WTC11 (cell line): ENCODE results near the gene ANKRD13D. TPM values are rescaled to one million over a fixed set of nuclear protein-coding genes. Genes with fewer than 3 reads are reported as not detected.

Experiments
- ATAC-seq: fragments of 200-7000 bp; cut with Tn5 transposase; 2 replicates; pipeline ENCODE4 v1.10.0; 2021; ENCODE audit warnings: mild to moderate bottlenecking, moderate library complexity
- CTCF ChIA-PET: fragments of 300-600 bp; sonication (Branson Sonifier 250); formaldehyde crosslinking; loops from one replicate; lab custom pipeline; 2021; ENCODE audit warnings: antibody characterized with exemption; lab: Charles Lee
- POLR2A ChIA-PET: fragments of 350-600 bp; sonication (Branson Sonifier 250); formaldehyde crosslinking; loops from one replicate; lab custom pipeline; 2021; ENCODE audit warnings: antibody characterized with exemption; lab: Charles Lee
- DNase-seq: peaks from one replicate; pipeline ENCODE4 v3.0.0; 2021; ENCODE audit warnings: low spot score
- H3K27ac Mint-ChIP-seq: 2 replicates; pipeline ENCODE4 v1.8.0; 2021; ENCODE audit warnings: mixed read lengths
- H3K27me3 Mint-ChIP-seq: 2 replicates; pipeline ENCODE4 v1.8.0; 2021; ENCODE audit warnings: low read depth, mild to moderate bottlenecking, moderate library complexity, mixed read lengths
- H3K36me3 Mint-ChIP-seq: 2 replicates; pipeline ENCODE4 v1.8.0; 2021; ENCODE audit warnings: mixed read lengths
- H3K4me1 Mint-ChIP-seq: 2 replicates; pipeline ENCODE4 v1.8.0; 2022; ENCODE audit warnings: mixed read lengths
- H3K4me3 Mint-ChIP-seq: 2 replicates; pipeline ENCODE4 v1.8.0; 2021; ENCODE audit warnings: mild to moderate bottlenecking, moderate library complexity, mixed read lengths
- H3K9me3 Mint-ChIP-seq: 2 replicates; pipeline ENCODE4 v1.8.0; 2021; ENCODE audit warnings: mixed read lengths
- ATF1 ChIP-seq: sonication (generic); formaldehyde crosslinking; IDR thresholded peaks from 2 replicates; pipeline ENCODE4 v1.8.1; 2023; ENCODE audit warnings: mild to moderate bottlenecking, moderate library complexity, missing genetic modification reagents
- FOXP1 ChIP-seq: sonication (generic); formaldehyde crosslinking; IDR thresholded peaks from 2 replicates; pipeline ENCODE4 v1.8.0; 2022; ENCODE audit warnings: missing genetic modification reagents, mild to moderate bottlenecking, moderate library complexity, borderline replicate concordance
- MYBL2 ChIP-seq: sonication (generic); formaldehyde crosslinking; IDR thresholded peaks from 2 replicates; pipeline ENCODE4 v1.8.1; 2023; ENCODE audit warnings: mild to moderate bottlenecking, moderate library complexity, missing genetic modification reagents
- NFYB ChIP-seq: sonication (generic); formaldehyde crosslinking; conservative IDR thresholded peaks from 2 replicates; pipeline ENCODE4 v1.8.0; 2022; ENCODE audit warnings: low read depth, missing genetic modification reagents
- NR1H2 ChIP-seq: sonication (generic); formaldehyde crosslinking; IDR thresholded peaks from 2 replicates; pipeline ENCODE4 v1.9.0; 2021; ENCODE audit warnings: mild to moderate bottlenecking, moderate library complexity, missing genetic modification reagents
- SMAD4 ChIP-seq: sonication (generic); formaldehyde crosslinking; IDR thresholded peaks from 2 replicates; pipeline ENCODE4 v1.8.0; 2022; ENCODE audit warnings: mild to moderate bottlenecking, missing genetic modification reagents
- SP1 ChIP-seq: sonication (generic); formaldehyde crosslinking; conservative IDR thresholded peaks from 2 replicates; pipeline ENCODE4 v1.8.1; 2022; ENCODE audit warnings: missing genetic modification reagents
- TP53 ChIP-seq: sonication (generic); formaldehyde crosslinking; IDR thresholded peaks from 2 replicates; pipeline ENCODE4 v1.8.1; 2023; ENCODE audit warnings: mild to moderate bottlenecking, missing genetic modification reagents
- ZNF317 ChIP-seq: sonication (generic); formaldehyde crosslinking; IDR thresholded peaks from 2 replicates; pipeline ENCODE4 v1.8.1; 2023; ENCODE audit warnings: low read depth, mild to moderate bottlenecking, moderate library complexity, missing genetic modification reagents, borderline replicate concordance
- ZNF416 ChIP-seq: fragments of 250-450 bp; sonication (Bioruptor Pico); IDR thresholded peaks from 2 replicates; pipeline ENCODE4 v1.9.0; 2021; ENCODE audit warnings: mild to moderate bottlenecking, inconsistent platforms
- total RNA-seq: library from RNA; stranded (reverse); gene quantifications from 3 replicates; pipeline ENCODE4 v1.2.3, GENCODE V29; 2021
- TF ChIP-seq, protein P1 (sequence below): sonication (generic); formaldehyde crosslinking; IDR thresholded peaks from 2 replicates; pipeline ENCODE4 v1.8.1; 2023; ENCODE audit warnings: mild to moderate bottlenecking, missing genetic modification reagents, borderline replicate concordance
- TF ChIP-seq, protein P2 (sequence below): sonication (generic); formaldehyde crosslinking; IDR thresholded peaks from 2 replicates; pipeline ENCODE4 v1.8.1; 2022; ENCODE audit warnings: low read depth, mild to moderate bottlenecking, moderate library complexity, missing genetic modification reagents, borderline replicate concordance
- TF ChIP-seq, protein P3 (sequence below): sonication (generic); formaldehyde crosslinking; IDR thresholded peaks from 2 replicates; pipeline ENCODE4 v1.8.1; 2023; ENCODE audit warnings: mild to moderate bottlenecking, missing genetic modification reagents
- TF ChIP-seq, protein P4 (sequence below): sonication (generic); formaldehyde crosslinking; IDR thresholded peaks from 2 replicates; pipeline ENCODE4 v1.8.1; 2023; ENCODE audit warnings: mild to moderate bottlenecking, missing genetic modification reagents, moderate library complexity
- TF ChIP-seq, protein P5 (sequence below): sonication (generic); formaldehyde crosslinking; IDR thresholded peaks from 2 replicates; pipeline ENCODE4 v1.8.0; 2023; ENCODE audit warnings: missing genetic modification reagents
- TF ChIP-seq, protein P6 (sequence below): fragments of 250-450 bp; sonication (Bioruptor Pico); IDR thresholded peaks from 2 replicates; pipeline ENCODE4 v1.9.0; 2021; ENCODE audit warnings: mild to moderate bottlenecking, borderline replicate concordance

ANKRD13D gene
- total RNA-seq, 1 experiment from 2014 or later = 55.5 TPM

DNA sequence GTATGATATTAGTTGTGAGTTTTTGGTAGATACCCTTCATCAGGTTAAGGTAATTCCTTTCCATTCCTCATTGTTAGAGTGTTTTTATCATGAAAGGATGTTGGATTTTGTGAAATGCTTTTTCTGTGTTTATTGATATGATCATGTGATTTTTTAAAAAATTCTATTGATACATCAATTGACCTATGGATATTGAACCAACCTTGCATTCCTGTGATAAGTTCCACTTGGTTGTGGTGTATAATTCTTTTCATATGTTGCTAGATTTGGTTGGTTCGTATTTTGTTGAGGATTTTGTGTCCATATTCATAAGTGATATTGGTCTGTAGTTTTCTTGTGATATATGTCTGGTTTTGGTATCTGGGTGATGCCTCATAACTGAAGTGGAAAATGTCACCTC lies 6.7 kb downstream of the ANKRD13D start:
- ChIA-PET POLR2A (no interaction called here), CTCF (interaction anchor here (1.4 kb wide), 2 partner anchors 8 to 34 kb away, joined by 3 to 4 read pairs; no protein-coding TSS in a partner anchor)
- H3K4me3 Mint-ChIP-seq = no peak overlapping the region
- TF ChIP-seq, protein P1, sequence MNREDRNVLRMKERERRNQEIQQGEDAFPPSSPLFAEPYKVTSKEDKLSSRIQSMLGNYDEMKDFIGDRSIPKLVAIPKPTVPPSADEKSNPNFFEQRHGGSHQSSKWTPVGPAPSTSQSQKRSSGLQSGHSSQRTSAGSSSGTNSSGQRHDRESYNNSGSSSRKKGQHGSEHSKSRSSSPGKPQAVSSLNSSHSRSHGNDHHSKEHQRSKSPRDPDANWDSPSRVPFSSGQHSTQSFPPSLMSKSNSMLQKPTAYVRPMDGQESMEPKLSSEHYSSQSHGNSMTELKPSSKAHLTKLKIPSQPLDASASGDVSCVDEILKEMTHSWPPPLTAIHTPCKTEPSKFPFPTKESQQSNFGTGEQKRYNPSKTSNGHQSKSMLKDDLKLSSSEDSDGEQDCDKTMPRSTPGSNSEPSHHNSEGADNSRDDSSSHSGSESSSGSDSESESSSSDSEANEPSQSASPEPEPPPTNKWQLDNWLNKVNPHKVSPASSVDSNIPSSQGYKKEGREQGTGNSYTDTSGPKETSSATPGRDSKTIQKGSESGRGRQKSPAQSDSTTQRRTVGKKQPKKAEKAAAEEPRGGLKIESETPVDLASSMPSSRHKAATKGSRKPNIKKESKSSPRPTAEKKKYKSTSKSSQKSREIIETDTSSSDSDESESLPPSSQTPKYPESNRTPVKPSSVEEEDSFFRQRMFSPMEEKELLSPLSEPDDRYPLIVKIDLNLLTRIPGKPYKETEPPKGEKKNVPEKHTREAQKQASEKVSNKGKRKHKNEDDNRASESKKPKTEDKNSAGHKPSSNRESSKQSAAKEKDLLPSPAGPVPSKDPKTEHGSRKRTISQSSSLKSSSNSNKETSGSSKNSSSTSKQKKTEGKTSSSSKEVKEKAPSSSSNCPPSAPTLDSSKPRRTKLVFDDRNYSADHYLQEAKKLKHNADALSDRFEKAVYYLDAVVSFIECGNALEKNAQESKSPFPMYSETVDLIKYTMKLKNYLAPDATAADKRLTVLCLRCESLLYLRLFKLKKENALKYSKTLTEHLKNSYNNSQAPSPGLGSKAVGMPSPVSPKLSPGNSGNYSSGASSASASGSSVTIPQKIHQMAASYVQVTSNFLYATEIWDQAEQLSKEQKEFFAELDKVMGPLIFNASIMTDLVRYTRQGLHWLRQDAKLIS (CRISPR knock-in tag) = no peak
- H3K4me1 Mint-ChIP-seq = no peaks in the 10 kb centered on the region
- H3K27ac Mint-ChIP-seq = no peak overlapping the region
- H3K9me3 Mint-ChIP-seq = peaks cover 15% of the 10 kb centered on the region
- H3K27me3 Mint-ChIP-seq = no peaks in the 10 kb centered on the region
- ATAC-seq (no peak), DNase-seq (no peak)
- H3K36me3 Mint-ChIP-seq = peaks cover 54% of the 10 kb centered on the region

DNA sequence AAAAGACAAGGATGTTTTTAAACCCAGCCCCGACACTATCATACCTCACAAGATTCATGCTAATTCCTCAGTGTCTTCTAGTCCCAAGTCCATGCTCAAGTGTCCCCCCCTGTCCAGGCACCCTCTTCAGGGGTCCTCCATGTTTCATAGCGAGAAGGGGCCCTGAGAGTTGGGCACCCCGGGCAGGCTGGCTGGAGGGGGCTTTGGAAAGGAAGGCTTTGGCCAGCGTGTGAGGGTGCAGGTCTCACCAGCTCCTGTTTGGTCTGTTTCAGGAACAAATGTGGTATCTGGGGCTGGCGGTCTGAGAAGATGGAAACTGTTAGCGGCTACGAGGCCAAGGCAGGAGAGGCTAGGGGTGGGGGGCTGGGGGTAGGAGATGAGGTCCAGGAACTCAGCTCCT lies 9.7 kb downstream of the ANKRD13D start:
- H3K9me3 Mint-ChIP-seq = peaks cover 15% of the 10 kb centered on the region
- ATAC-seq = no peak
- ChIA-PET POLR2A (interaction anchor here (0.6 kb wide), 1 partner anchor 75 kb away, joined by 3 read pairs; the partner anchor contains the start of gene CLCF1), CTCF (interaction anchor here (1.0 to 1.6 kb wide), 2 partner anchors 10 to 84 kb away, joined by 3 to 4 read pairs; partner anchors contain the start of gene ANKRD13D)
- H3K4me3 Mint-ChIP-seq = no peak overlapping the region
- H3K27me3 Mint-ChIP-seq = no peaks in the 10 kb centered on the region
- H3K4me1 Mint-ChIP-seq = peaks cover 6% of the 10 kb centered on the region
- H3K27ac Mint-ChIP-seq = no peak overlapping the region
- H3K36me3 Mint-ChIP-seq = peaks cover 44% of the 10 kb centered on the region
- no peak for DNase-seq
- TF ChIP-seq SMAD4 (CRISPR knock-in tag) (no peak), ZNF416 (CRISPR knock-in tag) (no peak), TP53 (CRISPR knock-in tag) (no peak), SP1 (CRISPR knock-in tag) (no peak), ATF1 (CRISPR knock-in tag) (no peak), FOXP1 (CRISPR knock-in tag) (no peak), ZNF317 (CRISPR knock-in tag) (no peak)
- TF ChIP-seq, protein P2, sequence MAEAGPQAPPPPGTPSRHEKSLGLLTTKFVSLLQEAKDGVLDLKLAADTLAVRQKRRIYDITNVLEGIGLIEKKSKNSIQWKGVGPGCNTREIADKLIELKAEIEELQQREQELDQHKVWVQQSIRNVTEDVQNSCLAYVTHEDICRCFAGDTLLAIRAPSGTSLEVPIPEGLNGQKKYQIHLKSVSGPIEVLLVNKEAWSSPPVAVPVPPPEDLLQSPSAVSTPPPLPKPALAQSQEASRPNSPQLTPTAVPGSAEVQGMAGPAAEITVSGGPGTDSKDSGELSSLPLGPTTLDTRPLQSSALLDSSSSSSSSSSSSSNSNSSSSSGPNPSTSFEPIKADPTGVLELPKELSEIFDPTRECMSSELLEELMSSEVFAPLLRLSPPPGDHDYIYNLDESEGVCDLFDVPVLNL = no peak
- TF ChIP-seq, protein P3, sequence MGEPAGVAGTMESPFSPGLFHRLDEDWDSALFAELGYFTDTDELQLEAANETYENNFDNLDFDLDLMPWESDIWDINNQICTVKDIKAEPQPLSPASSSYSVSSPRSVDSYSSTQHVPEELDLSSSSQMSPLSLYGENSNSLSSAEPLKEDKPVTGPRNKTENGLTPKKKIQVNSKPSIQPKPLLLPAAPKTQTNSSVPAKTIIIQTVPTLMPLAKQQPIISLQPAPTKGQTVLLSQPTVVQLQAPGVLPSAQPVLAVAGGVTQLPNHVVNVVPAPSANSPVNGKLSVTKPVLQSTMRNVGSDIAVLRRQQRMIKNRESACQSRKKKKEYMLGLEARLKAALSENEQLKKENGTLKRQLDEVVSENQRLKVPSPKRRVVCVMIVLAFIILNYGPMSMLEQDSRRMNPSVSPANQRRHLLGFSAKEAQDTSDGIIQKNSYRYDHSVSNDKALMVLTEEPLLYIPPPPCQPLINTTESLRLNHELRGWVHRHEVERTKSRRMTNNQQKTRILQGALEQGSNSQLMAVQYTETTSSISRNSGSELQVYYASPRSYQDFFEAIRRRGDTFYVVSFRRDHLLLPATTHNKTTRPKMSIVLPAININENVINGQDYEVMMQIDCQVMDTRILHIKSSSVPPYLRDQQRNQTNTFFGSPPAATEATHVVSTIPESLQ = no peak
- TF ChIP-seq, all 79 proteins: peak for 0

DNA sequence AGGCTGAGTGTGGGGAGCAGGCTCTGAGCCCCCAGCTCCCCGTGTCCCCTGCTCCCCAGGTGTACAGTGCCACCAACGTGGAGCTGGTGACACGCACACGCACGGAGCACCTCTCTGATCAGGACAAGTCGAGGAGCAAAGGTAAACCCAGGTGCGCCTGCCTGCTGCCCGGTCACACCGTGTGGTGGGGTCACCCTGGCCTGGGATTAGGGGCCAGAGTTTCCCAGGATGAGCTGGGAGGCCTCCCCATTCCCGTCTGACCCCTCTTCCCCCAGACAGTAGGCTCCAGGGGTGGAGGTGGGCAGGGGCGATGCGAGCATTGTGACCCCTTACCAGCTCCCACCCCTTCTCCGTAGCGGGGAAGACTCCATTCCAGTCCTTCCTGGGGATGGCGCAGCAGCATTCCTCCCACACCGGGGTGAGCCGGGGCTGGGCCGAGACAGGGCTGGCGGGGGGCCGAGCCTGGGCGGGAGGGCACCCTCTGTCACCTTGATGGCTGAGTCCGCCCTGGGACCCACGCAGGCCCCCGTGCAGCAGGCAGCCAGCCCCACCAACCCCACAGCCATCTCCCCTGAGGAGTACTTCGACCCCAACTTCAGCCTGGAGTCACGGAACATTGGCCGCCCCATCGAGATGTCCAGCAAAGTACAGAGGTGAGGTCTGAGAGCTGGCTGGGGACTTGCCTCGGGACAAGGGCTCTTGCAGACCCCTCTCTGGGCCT lies 10.5 kb downstream of the ANKRD13D start:
- H3K27me3 Mint-ChIP-seq = peaks cover 3% of the 10 kb centered on the region; the same call in 1 of the 2 replicates
- peaks cover 8% of the 10 kb centered on the region for H3K4me1 Mint-ChIP-seq
- no peak for DNase-seq
- CTCF ChIA-PET = interaction anchor here (1.0 to 1.6 kb wide), 2 partner anchors 11 kb away, joined by 3 read pairs; partner anchors contain the start of gene ANKRD13D
- no peak overlapping the region for H3K27ac Mint-ChIP-seq
- POLR2A ChIA-PET = no interaction called here
- no peak for ATAC-seq
- H3K9me3 Mint-ChIP-seq = peaks cover 15% of the 10 kb centered on the region
- H3K4me3 Mint-ChIP-seq = no peak overlapping the region
- H3K36me3 Mint-ChIP-seq = peaks cover 38% of the 10 kb centered on the region
- TF ChIP-seq, protein P4, sequence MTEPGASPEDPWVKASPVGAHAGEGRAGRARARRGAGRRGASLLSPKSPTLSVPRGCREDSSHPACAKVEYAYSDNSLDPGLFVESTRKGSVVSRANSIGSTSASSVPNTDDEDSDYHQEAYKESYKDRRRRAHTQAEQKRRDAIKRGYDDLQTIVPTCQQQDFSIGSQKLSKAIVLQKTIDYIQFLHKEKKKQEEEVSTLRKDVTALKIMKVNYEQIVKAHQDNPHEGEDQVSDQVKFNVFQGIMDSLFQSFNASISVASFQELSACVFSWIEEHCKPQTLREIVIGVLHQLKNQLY (CRISPR knock-in tag) = no peak
- TF ChIP-seq NFYB (CRISPR knock-in tag) (no peak), SMAD4 (CRISPR knock-in tag) (no peak), NR1H2 (no peak), MYBL2 (CRISPR knock-in tag) (no peak)
- TF ChIP-seq, protein P5, sequence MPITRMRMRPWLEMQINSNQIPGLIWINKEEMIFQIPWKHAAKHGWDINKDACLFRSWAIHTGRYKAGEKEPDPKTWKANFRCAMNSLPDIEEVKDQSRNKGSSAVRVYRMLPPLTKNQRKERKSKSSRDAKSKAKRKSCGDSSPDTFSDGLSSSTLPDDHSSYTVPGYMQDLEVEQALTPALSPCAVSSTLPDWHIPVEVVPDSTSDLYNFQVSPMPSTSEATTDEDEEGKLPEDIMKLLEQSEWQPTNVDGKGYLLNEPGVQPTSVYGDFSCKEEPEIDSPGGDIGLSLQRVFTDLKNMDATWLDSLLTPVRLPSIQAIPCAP (CRISPR knock-in tag) = no peak
- TF ChIP-seq, protein P6, sequence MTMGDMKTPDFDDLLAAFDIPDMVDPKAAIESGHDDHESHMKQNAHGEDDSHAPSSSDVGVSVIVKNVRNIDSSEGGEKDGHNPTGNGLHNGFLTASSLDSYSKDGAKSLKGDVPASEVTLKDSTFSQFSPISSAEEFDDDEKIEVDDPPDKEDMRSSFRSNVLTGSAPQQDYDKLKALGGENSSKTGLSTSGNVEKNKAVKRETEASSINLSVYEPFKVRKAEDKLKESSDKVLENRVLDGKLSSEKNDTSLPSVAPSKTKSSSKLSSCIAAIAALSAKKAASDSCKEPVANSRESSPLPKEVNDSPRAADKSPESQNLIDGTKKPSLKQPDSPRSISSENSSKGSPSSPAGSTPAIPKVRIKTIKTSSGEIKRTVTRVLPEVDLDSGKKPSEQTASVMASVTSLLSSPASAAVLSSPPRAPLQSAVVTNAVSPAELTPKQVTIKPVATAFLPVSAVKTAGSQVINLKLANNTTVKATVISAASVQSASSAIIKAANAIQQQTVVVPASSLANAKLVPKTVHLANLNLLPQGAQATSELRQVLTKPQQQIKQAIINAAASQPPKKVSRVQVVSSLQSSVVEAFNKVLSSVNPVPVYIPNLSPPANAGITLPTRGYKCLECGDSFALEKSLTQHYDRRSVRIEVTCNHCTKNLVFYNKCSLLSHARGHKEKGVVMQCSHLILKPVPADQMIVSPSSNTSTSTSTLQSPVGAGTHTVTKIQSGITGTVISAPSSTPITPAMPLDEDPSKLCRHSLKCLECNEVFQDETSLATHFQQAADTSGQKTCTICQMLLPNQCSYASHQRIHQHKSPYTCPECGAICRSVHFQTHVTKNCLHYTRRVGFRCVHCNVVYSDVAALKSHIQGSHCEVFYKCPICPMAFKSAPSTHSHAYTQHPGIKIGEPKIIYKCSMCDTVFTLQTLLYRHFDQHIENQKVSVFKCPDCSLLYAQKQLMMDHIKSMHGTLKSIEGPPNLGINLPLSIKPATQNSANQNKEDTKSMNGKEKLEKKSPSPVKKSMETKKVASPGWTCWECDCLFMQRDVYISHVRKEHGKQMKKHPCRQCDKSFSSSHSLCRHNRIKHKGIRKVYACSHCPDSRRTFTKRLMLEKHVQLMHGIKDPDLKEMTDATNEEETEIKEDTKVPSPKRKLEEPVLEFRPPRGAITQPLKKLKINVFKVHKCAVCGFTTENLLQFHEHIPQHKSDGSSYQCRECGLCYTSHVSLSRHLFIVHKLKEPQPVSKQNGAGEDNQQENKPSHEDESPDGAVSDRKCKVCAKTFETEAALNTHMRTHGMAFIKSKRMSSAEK = no peak
